Epithelial cell of proximal tubule (primary cell): ENCODE measurements around the gene NAXD. TPM values are rescaled to one million over a fixed set of nuclear protein-coding genes. Genes with fewer than 3 reads are reported as not detected.

Source experiments
- DNase-seq: peaks from one replicate; pipeline ENCODE4 v3.0.0-alpha.2; 2011; ENCODE audit warnings: low read depth
- H3K4me3 ChIP-seq: 2 replicates; pipeline ENCODE4 v1.5.1; 2011; ENCODE audit warnings: low read depth, mild to moderate bottlenecking, low read length
- CTCF ChIP-seq: conservative IDR thresholded peaks from 2 replicates; pipeline ENCODE4 v1.5.1; 2012; ENCODE audit warnings: low read depth, mild to moderate bottlenecking, low read length
- total RNA-seq: library from RNA; depleted of rRNA; stranded (reverse); fragments of >200 nt; gene quantifications from 2 replicates; pipeline ENCODE4 v1.2.3, GENCODE V29; 2015

Gene NAXD
- total RNA-seq, 1 donor from 2014 or later: 16.7 TPM

DNA sequence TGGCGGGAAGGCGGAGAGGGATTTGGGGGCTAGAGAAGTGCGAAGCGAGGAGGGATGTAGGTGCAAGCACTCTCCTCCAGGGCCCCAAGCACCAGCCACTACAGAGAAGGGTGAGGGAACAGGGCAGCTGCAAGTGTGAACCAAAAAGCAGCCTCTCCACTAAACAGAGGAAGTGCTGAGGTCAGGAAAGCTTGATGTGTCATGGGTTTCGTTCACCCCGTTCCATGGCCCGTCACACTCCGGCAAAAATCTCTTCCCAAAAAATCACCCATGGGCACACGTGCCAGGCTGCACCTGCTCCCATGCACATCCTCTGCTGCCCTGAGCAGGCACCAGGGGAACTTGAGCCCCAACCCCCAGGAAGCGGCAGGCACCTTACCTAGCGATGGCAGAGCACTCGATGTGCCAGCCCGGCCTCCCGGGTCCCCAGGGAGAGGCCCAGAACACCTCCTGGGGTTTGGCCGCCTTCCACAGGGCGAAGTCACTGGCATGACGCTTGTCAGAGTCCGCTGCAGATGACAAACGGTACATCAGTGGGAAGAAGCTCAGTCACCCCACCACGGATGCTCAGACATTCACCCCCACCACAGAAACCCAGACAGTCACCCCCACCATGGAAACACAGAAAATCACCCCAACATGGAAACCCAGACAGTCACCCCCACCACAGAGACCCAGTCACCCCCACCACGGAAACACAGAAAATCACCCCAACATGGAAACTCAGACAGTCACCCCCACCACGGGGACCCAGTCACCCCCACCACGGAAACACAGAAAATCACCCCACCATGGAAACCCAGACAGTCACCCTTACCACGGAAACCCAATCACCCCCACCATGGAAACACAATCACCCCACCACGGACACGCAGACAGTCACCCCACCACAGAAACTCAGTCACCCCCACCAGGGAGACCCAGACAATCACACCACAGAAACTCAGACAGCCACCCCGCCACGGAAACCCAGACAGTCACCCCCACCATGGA, 61.5 kb downstream of the NAXD start:
- no peak for DNase-seq
- no peak overlapping the region for H3K4me3 ChIP-seq
- no peak for TF ChIP-seq CTCF

GRCh38 chr13:110677731-110678545, 62.6 kb downstream of the NAXD start:
- no peak for TF ChIP-seq CTCF
- DNase-seq: no peak
- H3K4me3 ChIP-seq: no peak overlapping the region

- H3K4me3 ChIP-seq: no peak overlapping the region
- no peak for DNase-seq
- TF ChIP-seq CTCF: peak; percentile 55
These were observed 65.5 kb downstream of the NAXD start for GRCh38 chr13:110680852-110681251.

GRCh38 chr13:110681868-110682550, 66.7 kb downstream of the NAXD start:
- no peak for TF ChIP-seq CTCF
- H3K4me3 ChIP-seq: no peak overlapping the region
- DNase-seq: no peak

GRCh38 chr13:110682746-110683145, 67.4 kb downstream of the NAXD start:
- no peak for DNase-seq

More at GRCh38 chr13:110682746-110683145, 67.4 kb downstream of the NAXD start:
- no peak overlapping the region for H3K4me3 ChIP-seq
- TF ChIP-seq CTCF: no peak
